Cortex of kidney (tissue), 1 donor: ENCODE data around the gene NNMT.

Experiments used
- DNase-seq: peaks from one replicate; lab custom pipeline; 2025; lab: John Stamatoyannopoulos, UW

The NNMT gene

DNA sequence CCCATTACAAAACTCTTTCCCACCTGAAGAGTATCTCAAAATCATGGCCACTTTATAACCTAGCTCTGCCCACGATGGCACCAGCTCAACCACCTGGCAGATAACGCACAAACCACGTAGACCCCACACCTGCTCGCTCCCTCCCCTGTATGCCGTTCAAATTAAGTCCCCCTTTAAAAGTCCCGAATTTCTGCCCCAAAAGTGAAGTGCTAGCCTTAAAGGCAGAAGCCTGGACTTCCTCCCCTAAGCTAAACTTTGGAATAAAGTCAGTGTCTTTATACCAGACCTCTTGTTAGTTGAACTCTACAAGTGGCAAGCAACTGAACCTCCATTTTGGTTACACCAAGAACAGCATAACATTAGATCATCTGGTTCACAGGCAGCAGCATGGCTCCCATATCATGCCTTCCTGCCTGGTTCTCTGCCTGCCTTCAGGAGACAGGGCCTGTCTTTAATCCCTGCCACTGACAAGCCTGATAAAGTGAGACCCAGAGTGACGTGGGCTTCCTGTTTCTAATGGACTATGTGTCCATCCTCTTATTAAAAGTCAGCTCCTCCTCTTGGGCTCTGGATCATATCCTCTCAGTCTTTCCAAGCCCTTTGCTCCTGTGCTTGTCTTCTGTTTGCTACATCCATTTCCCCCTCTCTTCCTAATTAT is 32.6 kb upstream of the NNMT start:
- no peak for DNase-seq

DNA sequence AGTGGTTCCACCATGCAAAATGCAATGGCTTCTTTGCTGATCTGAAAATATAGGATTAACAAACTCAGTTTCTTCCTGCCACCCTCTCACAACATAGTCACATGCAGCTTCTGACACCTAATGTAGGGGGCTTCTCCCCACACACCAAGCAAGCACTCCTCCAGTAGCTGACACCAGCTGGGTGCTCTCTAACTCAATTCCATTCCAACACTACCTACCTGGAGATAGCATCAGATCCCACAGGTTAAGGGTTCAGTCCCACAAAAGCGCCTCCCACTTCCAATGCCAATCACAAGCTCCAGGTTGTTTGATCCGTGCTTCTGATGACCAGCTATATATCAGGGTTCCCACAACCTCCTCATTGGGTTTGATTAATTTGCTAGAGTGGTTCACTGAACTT is 31.8 kb upstream of the NNMT start:
- DNase-seq = no peak

DNA sequence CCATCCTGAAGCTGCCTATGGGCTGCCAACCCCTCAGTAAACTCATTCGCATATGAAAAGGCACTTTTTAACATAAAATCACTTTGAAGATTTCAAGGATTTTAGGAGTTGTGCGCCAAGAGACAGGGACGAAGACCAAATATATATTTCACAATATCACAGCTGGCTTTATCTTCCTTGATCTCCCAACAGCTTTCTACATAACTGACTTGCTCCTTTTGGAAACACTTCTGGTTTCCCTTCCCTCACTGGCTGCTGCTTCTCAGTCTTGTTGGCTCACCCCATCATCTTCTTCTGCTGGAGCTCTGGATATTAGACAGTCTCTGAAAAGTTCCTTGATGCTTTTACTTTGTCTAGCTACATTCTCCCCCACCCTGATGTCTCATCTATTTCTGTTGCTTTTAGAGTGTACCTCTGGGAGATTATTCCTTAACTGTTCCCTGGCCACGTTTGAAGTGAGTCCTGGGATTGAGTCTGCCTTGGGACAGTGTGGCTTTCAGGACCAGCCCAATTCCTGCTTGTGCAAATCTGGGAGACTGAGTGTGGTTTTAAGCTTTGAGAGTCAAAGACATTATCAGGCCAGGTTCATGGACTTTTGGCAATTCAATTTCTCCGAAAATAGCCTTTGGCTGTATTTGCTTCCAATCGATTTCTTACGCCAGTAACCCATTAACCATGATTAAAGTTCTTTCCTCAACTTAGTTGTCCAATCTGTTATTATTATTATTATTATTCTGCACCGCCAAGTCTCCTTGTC is 30.9 kb upstream of the NNMT start:
- DNase-seq = no peak

DNA sequence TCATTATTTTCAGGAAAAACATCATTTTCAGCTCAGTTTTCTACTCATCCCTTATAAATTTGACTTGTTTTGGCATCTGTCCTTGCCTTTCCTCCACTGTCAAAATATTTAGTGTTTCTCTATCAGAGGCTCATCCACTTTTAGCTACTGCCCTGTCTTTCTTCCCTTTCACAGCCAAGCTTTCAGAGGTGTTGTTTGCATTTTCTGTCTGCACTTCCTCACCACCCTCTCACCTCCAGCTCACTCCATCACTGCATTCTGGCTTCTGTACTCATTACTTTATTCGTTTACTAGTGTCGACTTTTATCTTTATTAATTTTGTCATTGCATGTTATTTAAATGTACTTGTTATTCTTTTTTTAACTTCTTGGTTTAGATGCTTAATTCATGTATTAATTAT is 26.7 kb upstream of the NNMT start:
- no peak for DNase-seq

DNA sequence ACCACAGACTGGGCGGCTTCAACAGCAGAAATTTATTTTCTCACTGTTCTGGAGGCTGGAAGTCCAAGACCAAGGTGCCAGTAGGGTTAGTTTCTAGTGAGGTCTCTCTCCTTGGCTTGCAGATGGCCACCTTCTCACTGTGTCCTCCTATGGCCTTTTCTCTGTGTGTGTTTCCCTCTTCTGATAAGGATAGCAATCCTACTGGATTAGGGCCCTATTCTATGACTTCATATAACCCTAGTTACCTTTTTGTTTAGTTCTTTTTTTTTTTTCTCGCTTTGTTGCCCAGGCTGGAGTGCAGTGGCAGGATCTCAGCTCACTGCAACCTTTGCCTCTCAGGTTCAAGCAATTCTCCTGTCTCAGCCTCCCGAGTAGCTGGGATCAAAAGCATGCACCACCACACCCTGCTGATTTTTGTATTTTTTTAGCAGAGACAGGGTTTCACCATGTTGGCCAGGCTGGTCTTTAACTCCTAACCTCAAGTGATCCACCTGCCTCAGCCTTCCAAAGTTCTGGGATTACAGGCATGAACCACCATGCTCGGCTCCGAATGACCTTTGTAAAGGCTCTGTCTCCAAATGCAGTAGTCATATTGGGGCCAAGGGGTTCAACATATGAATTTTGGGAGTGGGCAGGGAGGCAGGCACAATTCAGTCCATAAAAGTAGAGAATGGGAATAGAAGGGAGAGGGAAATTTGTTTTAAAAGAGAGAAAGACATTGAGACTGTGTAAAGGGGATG is 25.5 kb upstream of the NNMT start:
- no peak for DNase-seq

DNA sequence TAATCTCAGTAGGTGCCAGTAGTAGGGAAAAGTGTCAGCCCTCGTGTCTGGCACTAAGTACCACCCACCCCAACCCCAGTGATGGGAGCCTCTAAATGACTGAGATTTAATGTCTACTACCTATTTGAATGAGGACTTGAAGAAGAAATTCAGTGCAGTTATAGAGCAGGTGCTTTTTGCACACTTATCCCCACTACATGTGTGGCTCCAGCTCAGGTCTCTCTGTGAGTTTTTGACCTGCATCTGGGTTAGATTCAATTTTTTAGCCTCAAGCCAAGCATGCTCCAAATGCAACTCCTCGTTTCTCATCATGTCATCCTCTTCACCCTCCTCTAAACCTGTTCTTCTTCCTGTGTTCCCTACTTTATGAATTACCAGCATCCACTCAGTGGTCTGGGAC is 24.9 kb upstream of the NNMT start:
- no peak for DNase-seq

DNA sequence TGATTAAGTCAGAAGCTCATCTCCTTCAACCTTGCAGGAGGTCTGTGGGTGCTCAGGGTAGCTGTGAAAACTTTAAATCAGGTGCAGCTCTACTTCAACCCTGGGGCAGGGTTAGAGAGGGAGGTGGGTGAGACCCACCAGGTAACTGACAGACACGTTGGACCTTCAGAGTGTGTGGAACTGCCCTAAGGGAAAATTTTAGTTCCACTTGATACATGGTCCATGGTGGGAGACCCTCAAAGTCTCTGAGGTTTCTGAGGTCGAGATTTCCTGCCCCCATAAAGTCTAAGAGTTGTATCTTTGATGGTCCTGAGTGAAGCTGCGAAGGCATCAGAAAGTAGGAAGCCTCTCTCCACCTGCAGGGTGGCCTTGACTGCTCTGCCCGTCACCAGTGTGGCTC is 23.9 kb upstream of the NNMT start:
- no peak for DNase-seq

DNA sequence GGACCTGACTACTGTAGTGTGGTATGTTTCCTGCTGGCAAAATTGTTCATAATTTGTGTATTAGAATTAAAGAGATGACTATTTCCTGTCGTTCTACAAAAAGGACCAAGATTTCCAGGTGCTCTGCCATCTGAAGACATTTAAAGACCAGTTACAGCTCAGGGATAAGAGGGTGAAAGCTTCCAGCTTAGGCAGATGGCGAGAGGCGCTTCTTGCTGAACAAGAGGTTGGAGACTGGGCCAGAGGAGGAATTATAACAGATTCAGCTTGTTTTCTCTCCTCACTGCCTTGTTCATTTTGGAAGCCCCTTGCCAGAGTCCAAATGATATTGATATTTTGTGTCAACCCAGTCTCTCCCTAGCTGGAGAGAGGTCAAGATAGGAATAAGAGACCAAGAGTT is 23.1 kb upstream of the NNMT start:
- DNase-seq = no peak

DNA sequence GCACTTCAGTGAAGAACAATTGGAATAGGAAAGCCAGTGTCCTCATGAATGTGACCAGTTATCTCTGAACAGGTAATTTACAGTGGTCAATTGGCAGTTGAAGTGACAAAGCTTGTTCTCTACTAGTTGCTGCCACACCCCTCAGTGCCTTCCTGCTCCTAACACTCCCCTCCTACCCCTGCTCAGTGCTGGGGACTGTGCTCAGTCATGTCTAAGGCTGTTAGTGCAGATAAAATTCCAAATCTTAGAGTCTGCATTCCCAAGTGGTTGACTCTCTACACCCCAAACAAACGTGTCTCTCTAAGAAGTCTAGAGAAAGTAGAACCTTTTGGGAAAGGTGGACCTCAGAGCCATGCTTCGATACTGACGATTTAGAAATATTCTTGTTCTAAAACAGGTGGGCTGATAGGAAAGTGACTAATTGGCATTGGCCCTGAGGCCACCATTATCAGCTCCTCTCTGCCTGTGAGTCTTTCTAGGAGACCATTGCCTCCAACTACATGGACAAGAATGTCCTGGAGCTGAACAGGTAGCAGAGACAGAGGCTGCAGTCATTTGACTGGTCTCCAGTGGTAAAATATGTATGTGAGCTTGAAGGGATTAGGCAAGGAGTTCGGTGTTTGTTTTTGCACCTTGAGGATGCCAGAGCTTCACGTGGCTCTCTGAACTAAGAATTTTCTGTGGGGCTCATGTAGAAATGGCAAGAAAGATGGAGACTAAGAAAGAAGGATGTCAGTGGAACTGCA is 22.1 kb upstream of the NNMT start:
- no peak for DNase-seq

DNA sequence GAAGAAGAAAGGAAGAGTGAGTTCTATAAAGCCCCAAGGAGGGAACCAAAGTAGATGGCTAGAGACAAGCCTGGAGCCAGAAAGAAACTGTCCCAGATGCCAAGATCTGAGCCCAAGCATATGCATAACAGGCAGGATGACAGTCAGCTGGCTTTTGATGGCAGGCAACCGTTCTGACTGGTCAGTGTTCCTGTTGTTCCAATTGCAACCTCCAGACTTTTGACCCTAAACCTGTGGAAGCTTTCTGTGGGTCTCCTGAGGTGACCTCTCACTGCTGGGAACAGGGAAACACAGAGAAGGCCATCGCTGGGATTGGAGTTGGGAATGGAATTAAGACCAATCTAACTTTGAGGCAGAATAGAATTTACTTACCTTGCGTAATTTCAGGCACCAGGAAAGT is 21.6 kb upstream of the NNMT start:
- no peak for DNase-seq

DNA sequence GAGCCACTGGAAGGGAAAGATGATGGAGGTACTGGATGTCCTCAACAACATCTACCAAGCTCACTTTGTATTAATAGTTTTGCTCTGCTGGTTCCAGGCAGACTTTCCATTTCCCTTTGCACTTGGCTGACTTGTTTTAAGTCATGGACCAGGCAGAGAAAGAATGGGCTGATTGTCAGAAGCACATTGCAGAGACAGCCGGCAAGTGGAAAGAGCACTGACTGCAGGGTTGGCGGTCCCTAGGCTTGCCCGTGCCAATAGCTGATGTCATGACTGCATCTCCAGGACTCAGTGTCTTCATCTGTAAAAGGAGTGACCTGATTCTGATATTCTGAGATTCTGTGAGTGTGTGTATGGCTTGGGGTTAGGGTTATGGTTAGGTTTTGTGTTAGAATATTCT is 20.9 kb upstream of the NNMT start:
- DNase-seq = no peak

DNA sequence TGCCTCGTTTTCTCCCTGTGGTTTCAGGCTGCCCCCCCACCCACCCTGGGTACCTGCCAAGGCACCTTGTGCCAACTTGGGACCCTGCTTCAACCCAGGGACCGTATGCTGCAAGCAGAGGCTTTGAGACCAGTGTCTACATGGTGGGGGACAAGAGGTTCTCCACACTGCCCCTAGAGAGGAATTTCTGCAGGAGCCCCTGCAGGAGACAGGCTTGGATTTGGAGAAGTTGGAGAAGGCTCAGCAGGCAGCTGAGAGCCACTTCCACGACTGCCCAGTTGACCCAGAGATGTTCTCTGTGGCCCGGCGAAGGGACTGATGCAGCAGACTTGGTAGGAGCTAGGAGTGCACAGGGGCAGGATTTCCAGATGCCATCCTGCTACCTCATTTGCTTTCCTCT is 20.1 kb upstream of the NNMT start:
- DNase-seq = no peak

DNA sequence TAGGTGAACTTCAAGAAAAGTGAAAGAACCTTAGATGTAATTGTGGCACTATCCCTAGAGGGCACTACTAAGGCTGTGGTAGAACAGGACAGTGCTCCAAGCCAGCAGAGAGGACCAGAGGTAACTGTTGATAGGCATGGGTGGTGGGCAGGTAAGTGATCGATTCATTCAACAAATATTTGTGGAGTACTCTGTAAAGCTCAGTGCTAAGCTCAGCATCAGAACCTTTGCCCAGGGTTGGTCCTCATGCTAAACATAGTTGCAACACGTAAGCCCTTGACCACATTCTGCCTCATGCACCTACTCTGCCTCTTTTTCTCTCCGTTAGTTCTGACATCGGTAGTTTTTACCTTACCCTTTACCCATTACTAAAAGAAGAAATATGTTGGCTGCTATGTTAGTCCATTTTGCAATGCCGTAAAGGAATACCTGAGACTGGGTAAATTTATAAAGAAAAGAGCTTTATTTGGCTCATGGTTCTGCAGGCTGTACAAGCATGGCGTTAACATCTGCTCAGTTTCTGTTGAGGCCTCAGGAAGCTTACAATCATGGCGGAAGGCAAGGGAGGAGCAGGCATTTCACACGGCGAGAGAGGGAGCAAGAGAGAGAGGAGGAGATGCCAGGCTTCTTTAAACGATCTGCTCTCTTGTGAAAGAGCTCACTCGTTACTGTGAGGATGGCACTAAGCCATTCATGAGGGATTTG is 18.4 kb upstream of the NNMT start:
- DNase-seq = no peak

DNA sequence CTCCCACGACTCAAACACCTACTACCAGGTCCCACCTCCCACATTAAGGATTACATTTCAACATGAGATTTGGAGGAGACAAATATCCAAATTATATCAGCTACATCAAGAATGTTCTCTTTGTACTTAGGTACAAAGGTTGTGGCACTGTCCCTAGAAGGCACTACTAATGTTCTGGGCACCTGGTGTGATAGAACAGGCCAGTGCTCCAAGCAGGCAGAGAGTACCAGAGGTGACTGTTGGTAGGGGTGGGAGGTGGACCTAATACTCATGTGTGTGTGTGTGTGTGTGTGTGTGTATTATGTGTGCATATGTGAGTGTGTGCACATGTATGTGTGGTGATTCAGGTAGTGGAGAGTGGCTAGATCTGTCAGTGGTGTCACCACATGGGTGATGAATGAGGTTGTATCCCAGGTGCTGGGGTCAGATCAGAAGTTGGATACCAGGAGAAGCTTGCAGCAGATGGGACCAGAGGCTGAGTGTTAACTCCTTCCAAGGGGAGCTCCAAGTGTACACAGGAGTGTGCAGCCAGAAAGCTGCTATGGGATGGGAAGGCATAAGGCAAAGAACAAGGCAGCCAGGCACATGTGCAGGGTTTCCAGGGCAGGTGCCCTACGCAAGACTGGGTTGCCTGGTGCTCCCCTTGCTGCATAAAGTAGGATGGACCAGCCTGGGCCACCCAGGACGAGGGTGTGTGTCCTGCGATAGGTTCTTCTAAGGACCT is 17.7 kb upstream of the NNMT start:
- no peak for DNase-seq

DNA sequence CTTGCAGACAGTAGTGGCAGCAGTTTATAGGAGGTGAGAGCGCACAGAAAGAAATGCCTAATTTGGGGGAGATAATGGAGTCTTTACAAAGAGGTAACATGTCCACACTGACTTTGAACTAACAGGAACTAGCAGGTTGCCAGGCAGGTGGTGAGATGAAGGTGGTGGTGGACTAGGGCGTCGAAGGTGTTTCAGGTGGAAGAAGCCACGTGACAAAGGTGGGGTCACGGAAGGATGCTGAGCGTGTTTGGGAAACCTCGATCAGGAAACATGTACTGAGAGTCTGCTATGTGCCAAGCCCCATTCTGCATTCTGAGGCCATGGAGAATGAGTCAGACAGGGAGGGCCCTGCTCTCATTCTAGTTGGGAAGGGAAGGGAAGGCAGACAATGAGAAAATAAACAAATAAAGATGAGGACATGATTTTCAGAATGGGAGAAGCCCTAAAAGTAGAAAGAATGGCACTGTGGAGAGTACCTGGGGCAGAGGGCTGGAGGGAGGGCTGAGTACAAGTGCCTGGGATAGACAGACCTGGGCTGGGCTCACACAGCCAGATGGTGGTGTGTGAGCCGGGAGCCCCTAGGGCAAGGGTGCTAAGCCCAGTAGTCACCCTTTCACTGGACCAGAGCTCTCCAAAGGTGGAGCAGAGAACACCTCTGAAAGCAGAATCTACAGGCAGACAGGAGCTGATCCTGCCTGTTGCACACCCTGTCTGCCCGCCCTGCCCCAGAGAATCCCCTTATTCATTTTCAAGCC is 16.2 kb upstream of the NNMT start:
- DNase-seq = no peak

DNA sequence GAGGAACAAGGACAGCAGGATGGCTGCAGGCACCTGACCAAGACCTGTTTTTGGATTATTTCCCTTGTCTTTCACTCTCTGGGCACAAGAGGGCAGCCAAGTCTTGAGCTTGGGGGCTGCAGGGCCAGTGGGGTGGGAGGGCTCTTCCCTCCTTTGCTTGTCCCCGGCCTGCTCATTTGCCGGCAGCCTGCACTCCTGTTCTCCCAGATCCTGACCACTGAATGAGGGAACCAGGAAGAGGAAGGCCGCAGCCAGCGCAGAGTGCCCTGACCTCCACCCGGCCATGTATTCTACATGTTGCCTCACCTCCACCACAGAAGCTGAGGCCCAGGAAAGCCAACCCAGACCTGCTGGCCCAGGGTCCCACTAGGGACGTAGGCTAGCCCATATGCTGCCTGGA is 15.5 kb upstream of the NNMT start:
- DNase-seq = no peak

DNA sequence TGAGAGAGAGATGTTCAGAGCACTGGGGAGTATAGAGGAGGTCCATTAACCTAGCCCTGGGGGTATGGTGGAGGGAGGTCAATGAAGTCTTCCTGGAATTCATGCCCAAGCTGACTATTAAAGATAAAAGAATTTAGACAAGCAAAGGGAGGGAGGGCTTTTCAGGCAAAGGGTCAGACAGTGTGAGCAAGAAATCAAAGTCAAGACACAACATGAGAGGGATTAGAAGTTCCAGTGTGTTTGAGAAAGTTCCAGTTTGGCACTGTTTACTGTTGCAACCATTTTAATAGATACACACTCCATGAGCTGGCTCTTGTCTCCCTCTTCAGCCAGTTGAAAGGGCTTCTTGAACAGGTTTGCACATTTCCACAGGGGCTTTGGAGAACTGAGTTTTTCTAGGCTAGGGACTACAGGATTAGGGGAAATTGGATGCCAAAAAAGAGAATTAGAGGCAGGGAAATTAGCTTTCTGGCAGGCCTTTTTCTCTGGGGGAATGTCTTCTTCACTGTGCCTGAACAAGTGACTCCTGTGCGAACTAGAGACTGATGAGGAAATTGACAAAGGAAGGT is 14.7 kb upstream of the NNMT start:
- DNase-seq = no peak

DNA sequence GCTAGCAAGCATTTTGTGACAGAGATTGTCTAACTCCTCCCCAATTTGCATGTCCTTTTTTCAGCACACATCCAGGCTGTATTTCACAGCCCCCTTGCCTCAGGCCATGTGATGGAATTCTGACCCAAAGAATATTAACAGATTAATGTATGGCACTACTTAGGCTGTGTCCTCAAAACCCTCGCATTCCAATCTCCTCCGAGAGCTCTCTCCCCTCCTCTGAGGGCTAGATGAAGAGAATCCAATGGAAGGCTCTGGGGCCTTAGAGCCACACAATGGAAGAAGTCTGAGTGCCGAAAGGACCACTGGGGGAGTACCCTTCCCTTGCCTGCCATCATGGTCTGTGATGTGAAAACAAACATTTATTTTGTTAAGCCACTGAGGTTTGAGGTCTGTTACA is 13.7 kb upstream of the NNMT start:
- no peak for DNase-seq

DNA sequence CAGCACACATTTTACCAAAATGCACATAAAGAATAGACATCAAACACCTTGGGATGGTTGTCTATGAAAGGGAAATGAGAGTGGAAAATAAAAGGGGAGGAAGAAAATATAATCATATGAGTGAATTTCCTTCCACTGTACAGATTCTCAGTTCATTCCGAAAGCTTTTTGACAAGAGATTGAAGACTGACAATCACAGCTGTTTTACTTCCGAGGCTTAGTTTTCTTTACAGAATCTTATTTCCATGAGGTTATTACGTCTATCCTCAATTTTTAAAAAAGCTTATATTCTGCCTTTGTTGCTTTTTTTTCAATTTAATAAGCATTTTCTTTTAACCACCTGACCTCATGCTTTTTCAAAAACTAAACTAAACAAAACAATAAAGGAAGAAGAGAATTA is 12.8 kb upstream of the NNMT start:
- no peak for DNase-seq

DNA sequence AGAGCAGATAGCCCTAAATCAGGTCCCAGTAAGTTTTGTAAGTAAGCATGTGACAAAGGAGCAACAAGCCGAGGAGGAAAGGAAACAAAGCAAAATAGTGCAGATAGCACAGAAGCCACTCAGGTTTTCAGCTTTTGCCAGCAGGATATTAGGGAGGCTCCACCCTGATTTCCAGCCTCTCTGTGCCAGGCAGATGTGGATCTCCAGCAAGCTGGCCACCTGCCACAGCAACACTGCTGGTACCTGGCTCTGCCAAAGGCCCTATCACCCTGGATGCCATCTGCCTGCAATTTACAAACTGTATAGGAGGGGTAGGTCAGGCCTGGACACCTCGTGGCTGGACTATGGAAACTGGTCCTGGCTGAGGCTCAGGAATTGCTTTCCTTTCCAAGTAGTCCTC is 12.2 kb upstream of the NNMT start:
- no peak for DNase-seq
